Skeletal muscle tissue (tissue), 4 donors: Measurements from ENCODE around the gene KRTAP12-3. TPM values are rescaled to one million over a fixed set of nuclear protein-coding genes. Genes with fewer than 3 reads are reported as not detected.
"Not testable (repeated sequence)": the region's sequence is repeated elsewhere in the genome, so short reads cannot be mapped to it uniquely, and the experiment has no call there.

Experiments
- H3K27ac ChIP-seq: one replicate; pipeline ENCODE4 v1.7.0; 2013; ENCODE audit warnings: mild to moderate bottlenecking, low read depth, low read length, inconsistent platforms
- H3K27me3 ChIP-seq, 3 donors: one replicate each; pipeline ENCODE4 v1.7.0; 2013; ENCODE audit warnings: low read length in 3 of 3; ENCODE audit not compliant: control insufficient read depth in 3 of 3, insufficient read depth in 3 of 3
- H3K36me3 ChIP-seq, 3 donors: one replicate each; pipeline ENCODE4 v1.7.0; 2013; ENCODE audit warnings: low read length in 3 of 3; ENCODE audit not compliant: control insufficient read depth in 3 of 3, insufficient read depth in 3 of 3
- H3K4me1 ChIP-seq, 3 donors: one replicate each; pipeline ENCODE4 v1.7.0; 2013; ENCODE audit warnings: low read length in 3 of 3, mild to moderate bottlenecking in 3 of 3; ENCODE audit not compliant: control insufficient read depth in 3 of 3, insufficient read depth in 3 of 3
- H3K4me3 ChIP-seq, 3 donors: one replicate each; pipeline ENCODE4 v1.7.0; 2013; ENCODE audit warnings: low read length in 3 of 3
- H3K9ac ChIP-seq, 3 donors: one replicate each; pipeline ENCODE4 v1.7.0; 2013; ENCODE audit warnings: low read length in 3 of 3, mild to moderate bottlenecking in 3 of 3, moderate library complexity in 2 of 3, low read depth in 1 of 3
- H3K9me3 ChIP-seq, 3 donors: one replicate each; pipeline ENCODE4 v1.7.0; 2013; ENCODE audit warnings: low read length in 3 of 3; ENCODE audit not compliant: control insufficient read depth in 3 of 3
- total RNA-seq: library from RNA; depleted of rRNA; stranded (reverse); fragments of >200 nt; gene quantifications from one replicate; pipeline ENCODE4 v1.2.3, GENCODE V29; 2014
- donor health status: Osteomylitis.

Gene KRTAP12-3
- total RNA-seq, 1 donor from 2014 or later: not detected

- Histone ChIP-seq H3K4me1 (no peaks in the 10 kb centered on the region), H3K9me3 (peaks cover 3 to 11% (median 5%) of the 10 kb centered on the region in 3 donors), H3K9ac (no peak overlapping the region), H3K36me3 (no peaks in the 10 kb centered on the region), H3K27me3 (peaks cover 20 to 27% (median 26%) of the 10 kb centered on the region in 3 donors), H3K27ac (no peak overlapping the region), H3K4me3 (no peak overlapping the region)
Measured at GRCh38 chr21:44694776-44695175, 37.0 kb downstream of the KRTAP12-3 start.

GRCh38 chr21:44695184-44695583, 37.5 kb downstream of the KRTAP12-3 start:
- H3K9ac ChIP-seq: no peak overlapping the region
- peaks cover 24 to 31% (median 30%) of the 10 kb centered on the region in 3 donors for H3K27me3 ChIP-seq
- peaks cover 3 to 11% (median 5%) of the 10 kb centered on the region in 3 donors for H3K9me3 ChIP-seq
- no peaks in the 10 kb centered on the region for H3K36me3 ChIP-seq
- no peak overlapping the region for H3K27ac ChIP-seq
- no peak overlapping the region for H3K4me3 ChIP-seq
- H3K4me1 ChIP-seq: no peaks in the 10 kb centered on the region

DNA sequence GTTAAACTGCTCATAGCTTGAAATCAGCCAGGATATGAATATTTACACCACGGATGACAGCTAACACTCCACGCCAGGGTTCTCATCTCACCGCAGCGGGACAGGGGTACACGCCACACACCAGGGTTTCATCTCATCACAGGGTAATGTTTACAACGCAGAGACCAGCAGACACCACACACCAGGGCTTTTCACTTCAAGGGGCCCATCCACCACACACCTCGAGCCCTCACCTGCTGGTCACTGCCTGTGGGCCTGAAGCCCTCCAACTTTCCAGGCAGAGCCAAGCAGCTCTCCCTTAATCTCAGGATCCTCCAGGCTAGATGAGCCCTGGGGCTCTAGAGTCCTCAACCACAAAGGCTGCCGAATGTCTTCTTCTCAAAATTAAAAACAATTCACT, 37.9 kb downstream of the KRTAP12-3 start:
- peaks cover 28 to 36% (median 35%) of the 10 kb centered on the region in 3 donors for H3K27me3 ChIP-seq
- H3K36me3 ChIP-seq: no peaks in the 10 kb centered on the region
- no peak overlapping the region for H3K9ac ChIP-seq
- H3K4me1 ChIP-seq: no peaks in the 10 kb centered on the region
- peaks cover 3 to 11% (median 5%) of the 10 kb centered on the region in 3 donors for H3K9me3 ChIP-seq
- no peak overlapping the region for H3K4me3 ChIP-seq
- H3K27ac ChIP-seq: no peak overlapping the region

DNA sequence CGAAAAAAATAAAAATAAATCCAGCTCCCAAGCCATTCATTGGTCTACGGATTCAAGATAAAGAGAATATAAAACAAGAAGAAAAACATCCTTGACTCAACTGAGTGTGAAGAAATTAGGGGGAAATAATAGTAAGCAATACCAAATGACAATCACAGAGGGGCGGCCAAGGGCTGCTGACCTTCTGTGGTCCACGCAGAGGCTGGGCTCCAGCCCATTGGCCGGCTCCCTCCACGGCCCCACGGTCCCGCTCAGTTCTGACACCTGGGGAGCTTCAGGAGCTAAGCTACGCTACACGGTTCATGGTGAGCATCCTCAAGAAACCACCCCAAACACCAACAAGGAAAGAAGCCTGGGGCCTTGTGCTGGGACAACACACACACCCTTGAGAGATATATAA, 38.8 kb downstream of the KRTAP12-3 start:
- H3K9me3 ChIP-seq: peaks cover 3 to 11% (median 5%) of the 10 kb centered on the region in 3 donors
- H3K4me3 ChIP-seq: no peak overlapping the region
- no peaks in the 10 kb centered on the region for H3K36me3 ChIP-seq
- H3K4me1 ChIP-seq: no peaks in the 10 kb centered on the region
- H3K27ac ChIP-seq: no peak overlapping the region
- H3K27me3 ChIP-seq: peaks cover 38 to 45% (median 44%) of the 10 kb centered on the region in 3 donors
- no peak overlapping the region for H3K9ac ChIP-seq

DNA sequence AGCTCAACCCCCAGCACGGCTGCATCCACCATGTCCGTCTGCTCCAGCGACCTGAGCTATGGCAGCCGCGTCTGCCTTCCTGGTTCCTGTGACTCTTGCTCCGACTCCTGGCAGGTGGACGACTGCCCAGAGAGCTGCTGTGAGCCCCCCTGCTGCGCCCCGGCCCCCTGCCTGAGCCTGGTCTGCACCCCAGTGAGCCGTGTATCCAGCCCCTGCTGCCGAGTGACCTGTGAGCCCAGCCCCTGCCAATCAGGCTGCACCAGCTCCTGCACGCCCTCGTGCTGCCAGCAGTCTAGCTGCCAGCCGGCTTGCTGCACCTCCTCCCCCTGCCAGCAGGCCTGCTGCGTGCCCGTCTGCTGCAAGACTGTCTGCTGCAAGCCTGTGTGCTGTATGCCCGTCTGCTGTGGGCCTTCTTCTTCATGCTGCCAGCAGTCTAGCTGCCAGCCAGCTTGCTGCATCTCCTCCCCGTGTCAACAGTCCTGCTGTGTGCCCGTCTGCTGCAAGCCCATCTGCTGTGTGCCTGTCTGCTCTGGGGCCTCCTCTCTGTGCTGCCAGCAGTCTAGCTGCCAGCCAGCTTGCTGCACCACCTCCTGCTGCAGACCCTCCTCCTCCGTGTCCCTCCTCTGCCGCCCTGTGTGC, 39.6 kb downstream of the KRTAP12-3 start, which contains the start of gene KRTAP10-12:
TSS of gene KRTAP10-12 (plus strand) at position 1 of the 639 bp plus-strand sequence. CDS start at position 31, 30 bp downstream.
- not testable (repeated sequence) for H3K4me3 ChIP-seq, H3K9ac ChIP-seq, H3K4me1 ChIP-seq, H3K36me3 ChIP-seq, H3K27ac ChIP-seq
- peaks cover 45 to 52% (median 51%) of the 10 kb centered on the region in 3 donors for H3K27me3 ChIP-seq
- peaks cover 3 to 11% (median 5%) of the 10 kb centered on the region in 3 donors for H3K9me3 ChIP-seq

DNA sequence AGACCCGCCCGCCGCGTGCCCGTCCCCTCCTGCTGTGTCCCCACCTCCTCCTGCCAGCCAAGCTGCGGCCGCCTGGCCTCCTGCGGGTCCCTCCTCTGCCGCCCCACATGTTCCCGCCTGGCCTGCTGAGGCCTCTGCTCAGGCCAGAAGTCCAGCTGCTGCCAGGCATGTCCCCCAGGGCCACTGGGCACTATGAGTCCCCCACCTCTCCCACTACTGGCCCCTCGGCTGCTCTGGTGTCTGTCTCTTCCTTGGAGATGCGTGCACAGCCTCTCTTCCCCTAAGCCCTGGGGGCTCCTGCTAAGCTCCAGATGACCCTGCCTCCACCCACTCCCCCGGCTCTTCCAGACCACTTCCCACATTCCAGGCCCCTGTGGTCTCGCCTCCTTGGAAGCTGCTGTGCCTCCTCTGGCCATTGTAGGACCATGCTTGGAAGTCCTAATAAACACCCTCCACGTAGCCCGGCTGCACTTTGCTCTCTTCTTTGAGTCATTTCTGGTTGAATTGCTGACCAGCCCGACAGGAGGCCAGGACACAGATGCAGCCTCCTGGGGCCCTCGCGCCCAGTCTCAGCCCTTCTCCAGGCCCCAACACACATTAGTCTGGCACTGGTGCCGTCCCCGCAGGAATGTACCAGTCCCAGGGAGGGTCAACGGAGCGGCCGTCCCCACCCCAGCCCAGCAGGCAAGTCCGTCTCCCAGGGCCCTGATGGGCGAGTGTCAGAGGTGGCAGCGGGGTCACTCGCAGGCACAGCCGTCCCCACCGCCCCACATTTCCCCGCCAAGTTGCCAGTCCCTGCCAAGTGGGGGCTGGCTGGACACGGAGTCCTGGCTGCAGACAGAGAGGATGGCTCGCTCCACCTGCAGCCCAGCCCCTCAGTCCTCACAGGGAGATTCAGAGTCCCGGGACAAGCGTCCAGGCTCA, 40.3 kb downstream of the KRTAP12-3 start:
- no peak overlapping the region for H3K9ac ChIP-seq
- H3K27me3 ChIP-seq: peaks cover 53 to 59% (median 59%) of the 10 kb centered on the region in 3 donors
- H3K9me3 ChIP-seq: peaks cover 0 to 5% (median 3%) of the 10 kb centered on the region in 3 donors
- no peaks in the 10 kb centered on the region for H3K4me1 ChIP-seq
- H3K36me3 ChIP-seq: no peaks in the 10 kb centered on the region
- H3K4me3 ChIP-seq: no peak overlapping the region
- no peak overlapping the region for H3K27ac ChIP-seq

DNA sequence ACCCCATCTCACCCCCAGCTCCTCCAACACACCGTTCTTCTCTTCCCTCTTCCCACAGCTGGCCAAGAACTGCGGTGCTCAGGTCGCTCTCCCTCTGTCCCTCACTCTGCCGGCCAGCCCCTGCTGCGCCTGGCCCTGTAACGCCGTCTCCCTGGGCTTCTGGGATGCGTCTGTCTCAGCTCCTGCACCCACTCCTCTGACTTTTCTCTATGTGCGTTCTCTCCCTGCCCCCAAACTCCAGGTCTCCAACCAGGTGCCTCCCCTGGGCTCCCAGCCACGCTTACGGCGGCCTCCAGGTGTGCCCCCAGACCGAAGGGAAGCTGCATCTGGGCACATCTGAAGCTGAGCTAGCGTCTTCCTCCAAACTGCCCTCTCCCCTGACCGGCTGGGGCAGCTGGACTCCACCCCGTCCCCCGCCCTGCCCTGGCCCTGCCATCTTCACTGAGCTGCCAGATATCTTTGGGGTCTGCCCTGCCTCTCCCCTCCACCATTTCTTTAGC, 41.8 kb downstream of the KRTAP12-3 start:
- peaks cover 66 to 74% (median 72%) of the 10 kb centered on the region in 3 donors for H3K27me3 ChIP-seq
- H3K9ac ChIP-seq: no peak overlapping the region
- no peak overlapping the region for H3K4me3 ChIP-seq
- H3K36me3 ChIP-seq: no peaks in the 10 kb centered on the region
- H3K27ac ChIP-seq: no peak overlapping the region
- peaks cover 0 to 3% (median 0%) of the 10 kb centered on the region in 3 donors for H3K9me3 ChIP-seq
- no peaks in the 10 kb centered on the region for H3K4me1 ChIP-seq

GRCh38 chr21:44700101-44701022, 42.6 kb downstream of the KRTAP12-3 start:
- Histone ChIP-seq H3K9me3 (no peaks in the 10 kb centered on the region), H3K4me1 (no peaks in the 10 kb centered on the region), H3K9ac (no peak overlapping the region), H3K27me3 (peaks cover 70 to 76% (median 72%) of the 10 kb centered on the region in 3 donors), H3K36me3 (no peaks in the 10 kb centered on the region), H3K27ac (no peak overlapping the region), H3K4me3 (no peak overlapping the region)

- no peak overlapping the region for H3K9ac ChIP-seq
- no peaks in the 10 kb centered on the region for H3K9me3 ChIP-seq
- H3K27ac ChIP-seq: no peak overlapping the region
- H3K36me3 ChIP-seq: no peaks in the 10 kb centered on the region
- H3K27me3 ChIP-seq: peaks cover 72 to 77% (median 75%) of the 10 kb centered on the region in 3 donors
- no peaks in the 10 kb centered on the region for H3K4me1 ChIP-seq
- no peak overlapping the region for H3K4me3 ChIP-seq
Measured at GRCh38 chr21:44701023-44701400, 43.3 kb downstream of the KRTAP12-3 start.
